Nephron (organoid): ENCODE results near the gene RPRD1A.
A peak's percentile ranks its signal among the peaks of the same experiment; 100 is the strongest.

ENCODE experiments used
- H3K27ac Mint-ChIP-seq, 3 experiments: 2 replicates each; pipeline ENCODE4 v1.8.0; 2020; ENCODE audit warnings: mixed read lengths in 3 of 3, mild to moderate bottlenecking in 2 of 3, moderate library complexity in 1 of 3
- H3K27me3 Mint-ChIP-seq: 2 replicates; pipeline ENCODE4 v1.8.0; 2021; ENCODE audit warnings: low read depth, mild to moderate bottlenecking, moderate library complexity, mixed read lengths
- H3K36me3 Mint-ChIP-seq: 2 replicates; pipeline ENCODE4 v1.8.0; 2020; ENCODE audit warnings: low read depth, mixed read lengths
- H3K4me1 Mint-ChIP-seq: 2 replicates; pipeline ENCODE4 v1.8.0; 2020; ENCODE audit warnings: mixed read lengths
- H3K4me3 Mint-ChIP-seq, 3 experiments: 2 replicates each; pipeline ENCODE4 v1.8.0; 2020; ENCODE audit warnings: mild to moderate bottlenecking in 3 of 3, mixed read lengths in 3 of 3, moderate library complexity in 2 of 3
- H3K9me3 Mint-ChIP-seq: 2 replicates; pipeline ENCODE4 v1.8.0; 2020; ENCODE audit warnings: mixed read lengths
- TF ChIP-seq, protein P1 (sequence below), 3 experiments: fragments of 200-600 bp; sonication (generic); IDR thresholded peaks; one replicate each; pipeline ENCODE4 v1.5.0; 2021; ENCODE audit warnings: antibody characterized with exemption in 3 of 3; ENCODE audit not compliant: unreplicated experiment in 3 of 3

RPRD1A gene

GRCh38 chr18:35953688-35954087, 113.7 kb downstream of the RPRD1A start:
- Mint-ChIP-seq H3K27ac (no peak overlapping the region), H3K36me3 (no peaks in the 10 kb centered on the region), H3K4me1 (no peaks in the 10 kb centered on the region), H3K9me3 (peaks cover 11% of the 10 kb centered on the region), H3K4me3 (no peak overlapping the region), H3K27me3 (peaks cover 15% of the 10 kb centered on the region)
- TF ChIP-seq, protein P1, sequence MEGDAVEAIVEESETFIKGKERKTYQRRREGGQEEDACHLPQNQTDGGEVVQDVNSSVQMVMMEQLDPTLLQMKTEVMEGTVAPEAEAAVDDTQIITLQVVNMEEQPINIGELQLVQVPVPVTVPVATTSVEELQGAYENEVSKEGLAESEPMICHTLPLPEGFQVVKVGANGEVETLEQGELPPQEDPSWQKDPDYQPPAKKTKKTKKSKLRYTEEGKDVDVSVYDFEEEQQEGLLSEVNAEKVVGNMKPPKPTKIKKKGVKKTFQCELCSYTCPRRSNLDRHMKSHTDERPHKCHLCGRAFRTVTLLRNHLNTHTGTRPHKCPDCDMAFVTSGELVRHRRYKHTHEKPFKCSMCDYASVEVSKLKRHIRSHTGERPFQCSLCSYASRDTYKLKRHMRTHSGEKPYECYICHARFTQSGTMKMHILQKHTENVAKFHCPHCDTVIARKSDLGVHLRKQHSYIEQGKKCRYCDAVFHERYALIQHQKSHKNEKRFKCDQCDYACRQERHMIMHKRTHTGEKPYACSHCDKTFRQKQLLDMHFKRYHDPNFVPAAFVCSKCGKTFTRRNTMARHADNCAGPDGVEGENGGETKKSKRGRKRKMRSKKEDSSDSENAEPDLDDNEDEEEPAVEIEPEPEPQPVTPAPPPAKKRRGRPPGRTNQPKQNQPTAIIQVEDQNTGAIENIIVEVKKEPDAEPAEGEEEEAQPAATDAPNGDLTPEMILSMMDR (IDR thresholded peaks at IDR 0.05; ENCODE audit: unreplicated experiment in 3 of 3), result no peak

DNA sequence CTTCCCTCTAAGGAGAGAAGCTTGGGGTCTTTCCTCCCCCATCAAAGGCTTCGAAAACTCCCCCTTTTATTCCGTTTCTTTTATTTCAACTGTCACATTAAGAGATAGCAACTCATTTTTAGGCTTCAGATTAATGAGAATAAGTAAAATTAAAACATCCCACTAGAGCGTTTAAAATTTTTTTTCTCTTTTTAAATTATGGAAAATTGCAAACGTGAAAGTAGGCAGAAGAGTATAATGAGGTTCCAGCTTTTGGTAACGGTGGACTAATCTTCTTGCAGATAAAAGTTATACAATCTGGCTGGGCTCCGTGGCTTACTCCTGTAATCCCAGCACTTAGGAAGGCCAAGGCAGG, 116.8 kb downstream of the RPRD1A start:
- TF ChIP-seq, protein P1 (IDR thresholded peaks at IDR 0.05; ENCODE audit: unreplicated experiment in 3 of 3), result peak in 1 of 3 experiments; percentile 28
- peaks cover 6% of the 10 kb centered on the region for H3K9me3 Mint-ChIP-seq
- no peaks in the 10 kb centered on the region for H3K36me3 Mint-ChIP-seq
- peak overlapping the region; percentile 89 to 95 (median 91) for H3K4me3 Mint-ChIP-seq
- H3K4me1 Mint-ChIP-seq, result no peaks in the 10 kb centered on the region
- H3K27ac Mint-ChIP-seq, result no peak overlapping the region
- H3K27me3 Mint-ChIP-seq, result peaks cover 21% of the 10 kb centered on the region

DNA sequence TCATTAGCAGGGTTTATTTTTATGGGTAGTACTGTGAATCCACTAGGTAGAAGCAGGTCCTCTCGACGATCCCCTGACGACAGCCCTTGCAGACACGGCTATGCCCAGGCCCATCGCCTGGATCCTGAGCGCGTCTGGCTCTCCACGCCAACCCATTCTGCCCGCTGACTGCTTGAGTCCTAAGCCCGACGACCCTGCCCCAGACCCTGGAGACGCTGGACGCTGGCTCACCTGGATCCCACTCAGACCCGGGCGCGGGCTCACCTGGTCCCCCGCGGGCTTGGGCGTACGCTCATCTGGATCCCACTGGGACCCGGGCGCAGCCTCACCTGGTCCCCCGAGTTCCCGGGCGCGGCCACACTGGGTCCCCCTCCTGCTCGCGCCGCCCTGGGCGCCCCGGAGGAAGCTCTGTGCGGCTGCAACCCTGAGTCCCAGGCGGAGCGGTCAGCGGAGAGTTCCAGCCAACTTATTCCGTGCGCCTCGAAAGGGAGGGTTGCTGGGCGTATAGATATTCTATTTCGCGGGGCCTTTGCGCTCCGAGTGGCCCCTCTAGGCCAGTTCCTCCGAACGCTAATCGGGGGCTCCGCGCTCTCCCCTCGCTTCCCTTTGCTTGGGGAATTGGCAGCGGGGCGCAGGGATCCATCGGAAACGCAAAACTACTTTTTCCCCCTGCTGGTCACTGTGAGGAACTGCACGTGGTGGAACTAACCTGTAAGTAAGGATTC, 117.3 kb downstream of the RPRD1A start:
- no peak overlapping the region for H3K27ac Mint-ChIP-seq
- H3K9me3 Mint-ChIP-seq, result peaks cover 6% of the 10 kb centered on the region
- no peaks in the 10 kb centered on the region for H3K36me3 Mint-ChIP-seq
- peaks cover 21% of the 10 kb centered on the region for H3K27me3 Mint-ChIP-seq
- TF ChIP-seq, protein P1 (IDR thresholded peaks at IDR 0.05; ENCODE audit: unreplicated experiment in 3 of 3), result peak; percentile 95 to 98 (median 96)
- no peaks in the 10 kb centered on the region for H3K4me1 Mint-ChIP-seq
- H3K4me3 Mint-ChIP-seq, result peak overlapping the region; percentile 89 to 95 (median 91)

DNA sequence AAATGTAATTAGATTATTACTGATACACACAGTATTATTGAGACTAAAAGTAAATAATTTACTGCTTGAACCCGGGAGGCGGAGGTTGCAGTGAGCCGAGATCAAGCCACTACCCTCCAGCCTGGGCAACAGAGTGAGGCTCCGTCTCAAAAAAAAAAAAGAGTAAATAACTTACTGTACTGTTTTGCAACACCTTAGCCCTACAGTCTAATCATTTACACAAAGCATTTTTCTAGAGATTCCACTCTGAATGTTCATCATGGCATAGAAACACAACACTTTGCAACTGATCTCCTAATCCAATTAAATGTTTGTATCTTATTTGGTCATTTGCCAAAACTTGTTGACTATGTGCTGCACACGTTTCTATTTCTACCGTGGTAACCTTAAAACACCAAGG, 118.3 kb downstream of the RPRD1A start:
- no peaks in the 10 kb centered on the region for H3K4me1 Mint-ChIP-seq
- no peaks in the 10 kb centered on the region for H3K36me3 Mint-ChIP-seq
- no peak overlapping the region for H3K4me3 Mint-ChIP-seq
- no peak overlapping the region for H3K27ac Mint-ChIP-seq
- TF ChIP-seq, protein P1 (IDR thresholded peaks at IDR 0.05; ENCODE audit: unreplicated experiment in 3 of 3), result no peak
- H3K9me3 Mint-ChIP-seq, result peaks cover 6% of the 10 kb centered on the region
- H3K27me3 Mint-ChIP-seq, result peaks cover 21% of the 10 kb centered on the region

DNA sequence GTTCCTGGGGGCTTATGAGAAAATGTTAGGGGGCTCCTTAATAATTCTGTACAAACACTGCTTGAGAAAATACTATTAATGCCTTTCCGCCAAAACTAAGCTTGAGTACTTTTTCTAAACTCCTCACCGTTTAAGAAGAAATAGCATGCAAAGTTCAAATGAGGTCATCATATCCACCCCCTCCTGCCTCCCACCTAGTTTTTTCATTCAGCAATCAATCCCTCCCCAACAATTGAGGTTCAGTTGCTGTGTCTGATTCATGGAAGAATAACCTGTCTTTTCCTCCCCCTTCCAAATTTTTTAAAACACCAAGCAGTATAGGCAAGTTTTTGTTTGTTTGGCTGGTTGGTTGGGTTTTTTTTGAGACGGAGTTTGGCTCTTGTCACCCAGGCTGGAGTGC, 119.3 kb downstream of the RPRD1A start:
- Mint-ChIP-seq H3K27ac (no peak overlapping the region), H3K4me1 (no peaks in the 10 kb centered on the region)

More for the DNA sequence above, 119.3 kb downstream of the RPRD1A start:
- peaks cover 21% of the 10 kb centered on the region for H3K27me3 Mint-ChIP-seq
- TF ChIP-seq, protein P1 (IDR thresholded peaks at IDR 0.05; ENCODE audit: unreplicated experiment in 3 of 3), result no peak
- peaks cover 4% of the 10 kb centered on the region for H3K9me3 Mint-ChIP-seq
- H3K4me3 Mint-ChIP-seq, result no peak overlapping the region
- no peaks in the 10 kb centered on the region for H3K36me3 Mint-ChIP-seq
